Muscle layer of duodenum (tissue), 2 donors: Measurements from ENCODE around the gene HS6ST1.

Experiments
- H3K27ac ChIP-seq: one replicate; pipeline ENCODE4 v1.7.0; 2013; ENCODE audit warnings: mild to moderate bottlenecking, low read length
- H3K27me3 ChIP-seq: one replicate; pipeline ENCODE4 v1.7.0; 2013; ENCODE audit warnings: low read depth, mild to moderate bottlenecking, control low read depth, low read length
- H3K36me3 ChIP-seq, 2 donors: one replicate each; pipeline ENCODE4 v1.7.0; 2013; ENCODE audit warnings: low read length in 2 of 2, control low read depth in 1 of 2, mild to moderate bottlenecking in 1 of 2; ENCODE audit not compliant: insufficient read depth in 2 of 2, control insufficient read depth in 1 of 2
- H3K4me1 ChIP-seq, 2 donors: one replicate each; pipeline ENCODE4 v1.7.0; 2013; ENCODE audit warnings: low read length in 2 of 2, mild to moderate bottlenecking in 2 of 2, control low read depth in 1 of 2, moderate library complexity in 1 of 2; ENCODE audit not compliant: insufficient read depth in 2 of 2, control insufficient read depth in 1 of 2
- H3K4me3 ChIP-seq, 2 donors: one replicate each; pipeline ENCODE4 v1.7.0; 2013; ENCODE audit warnings: low read length in 2 of 2, low read depth in 1 of 2, mild to moderate bottlenecking in 1 of 2
- H3K9me3 ChIP-seq, 2 donors: one replicate each; pipeline ENCODE4 v1.7.0; 2013; ENCODE audit warnings: low read length in 2 of 2, control low read depth in 1 of 2, mild to moderate bottlenecking in 1 of 2; ENCODE audit not compliant: control insufficient read depth in 1 of 2
- donor health status: healthy.

Gene HS6ST1

DNA sequence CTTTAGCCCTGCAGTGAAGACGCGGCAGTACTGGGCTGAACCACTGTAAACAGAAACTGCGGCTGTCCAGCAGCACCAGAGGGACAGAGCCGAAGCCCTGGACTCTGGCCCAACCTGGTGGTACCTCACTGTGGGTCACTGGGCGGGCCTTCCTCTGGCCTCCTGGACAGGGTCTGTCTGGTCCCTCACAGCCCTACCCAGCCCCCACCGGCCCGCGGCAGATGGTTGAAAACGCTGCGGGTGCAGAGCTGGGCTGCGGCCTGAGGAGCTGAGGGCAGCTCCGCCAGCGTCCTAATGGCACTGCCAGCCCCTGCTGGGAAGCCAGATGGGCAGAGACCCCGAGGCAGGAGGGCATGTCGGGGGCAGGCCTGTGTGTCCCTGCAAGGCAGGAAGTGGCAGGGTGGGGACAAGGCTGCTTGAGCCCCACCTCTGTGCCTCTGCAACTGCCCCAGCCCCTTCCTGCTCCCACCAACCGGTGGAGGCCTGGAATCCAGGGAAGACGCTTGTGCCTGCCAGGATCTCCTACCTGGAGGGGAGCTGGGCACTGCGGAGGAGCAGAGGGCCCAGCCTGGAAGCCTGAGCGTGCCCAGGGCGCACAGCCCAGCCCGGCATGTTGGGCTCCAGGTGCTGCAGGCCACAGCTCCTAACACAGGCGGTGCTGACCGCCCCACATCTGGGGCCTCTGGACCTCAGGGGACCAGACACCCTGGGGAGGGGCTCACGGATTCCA is 36.3 kb downstream of the HS6ST1 start:
- Histone ChIP-seq H3K27me3 (no peaks in the 10 kb centered on the region), H3K4me1 (peaks cover 9 to 62% of the 10 kb centered on the region in 2 donors), H3K36me3 (peaks cover 0 to 4% of the 10 kb centered on the region in 2 donors), H3K4me3 (no peak overlapping the region), H3K9me3 (no peaks in the 10 kb centered on the region), H3K27ac (no peak overlapping the region)

DNA sequence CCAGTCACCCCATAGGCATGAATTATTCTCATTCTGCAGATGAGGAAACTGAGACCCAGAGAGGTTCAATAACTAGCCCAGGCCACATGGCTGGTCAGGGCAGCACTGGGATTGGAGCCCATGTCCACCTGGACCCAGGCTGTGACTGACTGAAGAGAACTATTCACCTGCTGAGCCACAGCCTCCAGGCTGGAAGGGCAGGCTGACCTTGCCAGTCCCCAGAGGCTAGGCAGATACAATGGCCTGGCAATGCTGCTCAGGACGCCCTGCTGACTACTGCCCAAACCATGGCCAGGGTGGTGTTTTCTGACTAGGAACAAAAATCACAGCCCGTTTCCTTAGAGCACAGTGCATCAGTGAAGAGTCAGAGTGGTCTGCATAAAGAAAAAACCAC is 36.8 kb downstream of the HS6ST1 start:
- Histone ChIP-seq H3K4me1 (peaks cover 9 to 57% of the 10 kb centered on the region in 2 donors), H3K4me3 (no peak overlapping the region), H3K9me3 (no peaks in the 10 kb centered on the region), H3K27ac (no peak overlapping the region), H3K27me3 (no peaks in the 10 kb centered on the region), H3K36me3 (peaks cover 0 to 4% of the 10 kb centered on the region in 2 donors)

DNA sequence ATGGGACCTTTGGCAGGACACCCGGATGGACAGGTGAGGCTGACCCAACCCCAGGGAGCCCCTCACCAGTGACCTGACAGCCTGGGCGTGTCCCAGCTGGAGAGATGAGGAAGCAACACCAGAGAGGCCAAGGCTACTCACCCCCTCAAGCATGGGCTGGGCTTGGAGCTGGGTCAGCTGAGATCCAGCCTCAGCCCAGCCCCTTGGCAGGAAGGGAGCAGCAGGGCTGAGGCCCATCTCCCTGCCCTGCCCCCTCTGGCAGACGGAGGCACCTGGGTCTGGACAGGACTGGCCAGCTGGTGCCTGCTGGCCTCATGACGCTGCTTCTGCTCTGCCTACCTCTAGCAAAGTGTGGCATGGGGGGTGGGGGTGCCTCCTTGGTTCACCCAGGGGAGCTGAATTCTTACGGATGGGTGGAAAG is 37.8 kb downstream of the HS6ST1 start:
- H3K27ac ChIP-seq, result no peak overlapping the region
- no peaks in the 10 kb centered on the region for H3K27me3 ChIP-seq
- no peaks in the 10 kb centered on the region for H3K9me3 ChIP-seq
- peaks cover under 1 to 4% of the 10 kb centered on the region in 2 donors for H3K36me3 ChIP-seq
- peaks cover 9 to 48% of the 10 kb centered on the region in 2 donors for H3K4me1 ChIP-seq
- no peak overlapping the region for H3K4me3 ChIP-seq

DNA sequence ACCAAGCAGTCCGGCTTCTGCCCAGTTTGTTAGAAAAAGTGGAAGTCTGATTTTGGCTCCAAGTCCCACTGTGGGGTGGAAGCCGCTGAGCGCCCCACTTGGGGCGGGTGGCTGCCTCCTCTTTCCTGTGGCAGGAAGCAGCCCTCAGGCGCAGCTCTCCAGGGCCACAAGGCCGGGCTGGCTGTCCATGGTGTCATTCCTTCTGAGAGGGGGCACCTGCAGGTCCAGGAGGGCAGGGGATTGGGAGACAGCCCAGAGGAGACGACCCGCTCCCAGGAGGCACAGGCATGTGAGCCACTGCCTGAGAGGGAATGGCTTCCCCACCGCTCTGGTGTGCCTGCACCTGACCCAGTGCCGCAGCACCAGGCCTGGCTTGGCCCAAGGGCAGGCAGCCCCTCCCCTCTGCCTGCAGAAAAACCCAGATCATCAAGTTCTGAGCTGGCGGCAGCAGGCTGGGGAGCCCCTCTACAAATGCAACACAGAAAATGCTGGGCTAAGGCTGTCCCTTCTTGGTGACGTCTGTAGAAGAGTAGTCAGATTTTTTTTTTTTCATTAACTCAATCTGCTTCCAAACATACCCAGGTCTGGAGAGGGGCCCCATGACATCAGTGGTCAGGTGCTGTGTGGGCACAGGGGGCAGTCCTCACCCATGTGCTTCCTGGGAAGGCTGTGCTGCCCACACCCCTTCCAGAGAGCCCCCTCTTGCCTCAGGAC is 38.4 kb downstream of the HS6ST1 start:
- peaks cover 9 to 42% of the 10 kb centered on the region in 2 donors for H3K4me1 ChIP-seq
- H3K27ac ChIP-seq, result no peak overlapping the region

DNA sequence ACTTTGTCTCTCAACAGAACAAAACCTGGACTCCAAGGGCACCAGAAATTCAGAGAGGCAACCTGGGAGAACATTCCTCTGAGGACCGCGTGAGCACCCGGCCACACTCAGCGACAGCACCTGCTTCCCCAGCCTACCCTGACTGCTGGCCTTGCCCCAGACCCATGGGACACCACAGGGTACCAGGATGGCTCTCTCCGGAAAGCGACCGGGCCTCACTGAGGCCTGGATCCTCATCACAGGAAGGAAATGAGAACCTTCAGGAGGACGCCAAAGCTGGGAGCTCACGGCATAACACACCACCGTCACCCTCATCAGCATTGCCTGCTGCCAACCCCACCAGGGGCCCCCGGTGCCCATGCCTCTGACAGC is 38.9 kb downstream of the HS6ST1 start:
- H3K4me3 ChIP-seq, result no peak overlapping the region
- no peak overlapping the region for H3K27ac ChIP-seq
- H3K4me1 ChIP-seq, result peaks cover 9 to 41% of the 10 kb centered on the region in 2 donors
- H3K27me3 ChIP-seq, result no peaks in the 10 kb centered on the region
- peaks cover 4 to 10% of the 10 kb centered on the region in 2 donors for H3K36me3 ChIP-seq
- H3K9me3 ChIP-seq, result no peaks in the 10 kb centered on the region

More for the DNA sequence above, 38.4 kb downstream of the HS6ST1 start:
- H3K27me3 ChIP-seq, result no peaks in the 10 kb centered on the region
- H3K9me3 ChIP-seq, result no peaks in the 10 kb centered on the region
- H3K36me3 ChIP-seq, result peaks cover 4 to 6% of the 10 kb centered on the region in 2 donors
- no peak overlapping the region for H3K4me3 ChIP-seq

DNA sequence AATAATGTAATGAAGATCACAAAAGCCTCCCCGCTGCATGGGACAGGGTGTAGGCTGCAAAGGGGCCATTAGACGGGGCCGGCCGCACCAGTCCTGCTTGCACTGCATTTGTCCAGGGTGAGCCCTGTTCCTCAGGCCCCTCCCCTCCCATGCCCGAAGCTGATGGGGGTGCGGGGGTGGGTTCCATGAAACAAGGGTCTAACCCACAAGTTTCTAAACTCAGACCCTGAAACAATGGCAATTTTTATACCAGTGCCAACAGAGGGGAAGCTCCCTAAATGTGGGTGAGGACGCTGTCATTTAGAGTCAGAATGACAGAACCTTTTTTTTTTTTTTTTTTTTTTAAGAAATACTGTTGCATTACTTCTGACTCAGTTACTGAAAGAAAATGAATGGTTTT is 39.7 kb downstream of the HS6ST1 start:
- H3K36me3 ChIP-seq, result peaks cover 4 to 14% of the 10 kb centered on the region in 2 donors
- H3K4me3 ChIP-seq, result no peak overlapping the region
- H3K4me1 ChIP-seq, result peaks cover 9 to 38% of the 10 kb centered on the region in 2 donors
- no peak overlapping the region for H3K27ac ChIP-seq
- H3K9me3 ChIP-seq, result no peaks in the 10 kb centered on the region
- no peaks in the 10 kb centered on the region for H3K27me3 ChIP-seq

DNA sequence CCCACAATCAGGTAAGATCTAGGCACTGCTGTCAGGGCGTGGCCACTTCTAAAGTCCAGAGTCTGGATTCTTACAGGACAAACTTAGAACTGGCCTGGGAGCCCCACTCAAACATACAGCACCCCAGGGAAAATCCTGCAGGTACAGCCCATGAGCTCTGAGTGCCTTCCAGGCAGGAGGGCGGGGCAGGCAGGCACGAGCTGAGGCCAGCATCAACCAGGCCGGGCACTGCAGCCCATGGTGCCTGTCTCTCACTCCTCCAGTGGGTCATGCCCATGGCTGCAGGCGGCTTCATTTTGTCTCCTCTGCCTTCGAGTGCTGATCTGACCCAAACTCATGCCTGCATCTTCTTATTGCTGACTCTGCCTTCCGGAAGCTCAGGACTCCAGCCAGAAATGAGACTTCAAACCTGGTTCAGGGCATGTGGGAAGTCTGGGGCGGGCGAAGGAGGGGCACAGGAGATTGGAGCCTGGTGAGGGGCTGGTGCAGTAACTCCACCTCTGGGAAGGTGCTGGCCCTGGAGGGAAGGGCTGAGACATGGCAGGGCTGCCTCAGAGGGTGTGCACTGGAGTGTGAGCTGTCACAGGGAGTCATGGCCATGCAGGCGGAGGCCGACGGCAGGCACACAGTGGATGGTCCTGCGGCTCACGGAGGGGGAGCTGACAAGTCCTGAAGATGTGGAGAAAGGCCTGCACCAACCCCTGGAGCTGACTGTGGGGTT is 40.5 kb downstream of the HS6ST1 start:
- Histone ChIP-seq H3K4me1 (peaks cover 9 to 29% of the 10 kb centered on the region in 2 donors), H3K27me3 (no peaks in the 10 kb centered on the region), H3K36me3 (peaks cover 4 to 14% of the 10 kb centered on the region in 2 donors), H3K9me3 (no peaks in the 10 kb centered on the region), H3K27ac (no peak overlapping the region), H3K4me3 (no peak overlapping the region)

DNA sequence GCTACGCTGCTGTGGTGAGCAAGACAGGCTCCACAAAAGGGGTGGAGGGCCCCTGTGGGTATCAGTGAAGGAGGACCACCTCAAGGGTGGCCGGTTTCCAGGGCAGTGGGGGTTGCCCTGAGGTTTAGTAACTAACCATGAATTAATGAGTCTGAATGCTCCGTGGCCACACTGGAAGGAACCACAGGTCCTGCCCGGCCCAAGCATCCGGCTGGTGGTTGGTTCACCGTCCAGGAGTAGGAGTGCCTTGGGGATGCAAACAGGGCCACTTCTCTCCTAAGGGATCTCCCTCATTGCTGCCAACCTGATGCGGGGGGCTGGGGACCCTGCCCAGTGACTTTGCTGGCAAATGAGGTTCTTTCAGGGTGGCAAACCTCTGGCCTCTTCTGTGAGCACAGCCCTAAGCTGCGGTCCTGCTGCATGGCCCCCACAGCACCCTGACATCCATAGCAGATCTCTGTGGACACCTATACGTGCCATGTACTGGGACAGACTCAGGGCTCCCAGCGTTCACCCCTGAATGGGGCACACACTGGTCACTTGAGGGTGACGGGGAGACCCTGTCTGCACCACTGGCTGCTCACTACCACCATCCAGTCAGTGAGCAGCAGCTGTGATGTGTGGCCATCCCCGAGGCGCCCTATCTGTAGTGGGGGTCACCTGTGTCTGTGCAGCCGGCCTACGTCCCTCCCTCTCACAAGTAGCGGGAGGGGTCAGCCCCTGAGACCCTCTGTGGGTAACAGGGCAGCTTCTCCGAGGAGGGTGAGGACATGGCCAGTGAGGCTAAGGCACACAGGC is 41.6 kb downstream of the HS6ST1 start:
- Histone ChIP-seq H3K9me3 (no peaks in the 10 kb centered on the region), H3K27me3 (no peaks in the 10 kb centered on the region), H3K4me3 (no peak overlapping the region), H3K36me3 (peaks cover 4 to 14% of the 10 kb centered on the region in 2 donors), H3K27ac (no peak overlapping the region), H3K4me1 (peaks cover 8 to 19% of the 10 kb centered on the region in 2 donors)

DNA sequence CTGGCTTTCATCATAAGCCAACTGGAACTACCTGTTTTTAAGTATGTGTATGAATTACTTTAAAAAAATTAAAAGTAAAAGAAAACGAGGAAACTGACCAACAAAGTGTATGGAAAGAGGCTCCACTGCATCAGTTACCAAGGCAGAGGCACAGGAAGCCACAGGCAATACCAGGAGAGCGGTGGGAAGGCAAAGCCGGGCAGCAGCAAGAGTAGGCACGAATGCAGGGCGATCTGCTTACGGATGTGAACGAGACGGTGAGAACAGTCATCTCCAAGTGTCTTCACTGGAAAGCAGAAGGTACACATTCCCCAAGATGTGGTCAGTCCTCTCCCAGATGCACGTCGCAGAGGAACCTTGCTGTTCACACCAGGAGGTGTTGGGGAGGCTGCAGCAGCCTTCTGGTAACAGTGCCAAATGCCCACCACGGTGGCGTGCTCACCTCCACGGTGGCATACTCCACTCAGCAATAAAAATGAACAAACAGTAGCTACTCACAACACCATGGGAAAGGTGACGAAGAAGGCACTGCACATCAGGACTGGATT is 43.1 kb downstream of the HS6ST1 start:
- H3K27ac ChIP-seq, result no peak overlapping the region
- no peak overlapping the region for H3K4me3 ChIP-seq
- H3K4me1 ChIP-seq, result peaks cover 0 to 4% of the 10 kb centered on the region in 2 donors
- no peaks in the 10 kb centered on the region for H3K27me3 ChIP-seq
- peaks cover 4 to 14% of the 10 kb centered on the region in 2 donors for H3K36me3 ChIP-seq
- H3K9me3 ChIP-seq, result no peaks in the 10 kb centered on the region

DNA sequence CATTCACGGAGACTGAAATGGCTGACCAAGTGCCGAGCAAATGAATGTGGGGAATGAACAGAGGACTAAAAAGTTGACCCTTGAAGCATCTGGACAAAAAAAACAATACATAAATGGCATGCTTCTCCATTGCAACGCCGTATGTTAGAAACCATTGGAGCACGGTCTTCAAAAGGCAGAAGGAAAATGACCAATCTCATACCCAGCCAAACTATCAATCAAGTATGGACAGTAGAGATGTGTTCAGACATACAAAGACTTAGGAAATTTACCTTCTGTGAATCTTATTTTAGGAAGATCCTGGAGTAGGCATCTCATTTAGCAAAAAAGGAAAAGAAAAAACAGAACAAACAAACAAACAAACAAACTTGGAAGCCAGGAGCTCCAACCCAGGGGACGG is 44.5 kb downstream of the HS6ST1 start:
- H3K4me3 ChIP-seq, result no peak overlapping the region

More for the DNA sequence above, 44.5 kb downstream of the HS6ST1 start:
- Histone ChIP-seq H3K27ac (no peak overlapping the region), H3K36me3 (peaks cover 4 to 14% of the 10 kb centered on the region in 2 donors), H3K9me3 (no peaks in the 10 kb centered on the region), H3K27me3 (no peaks in the 10 kb centered on the region), H3K4me1 (no peaks in the 10 kb centered on the region)
